HG03097 (cell line): ENCODE results near the gene RFT1.
"Not testable (repeated sequence)": the region's sequence is repeated elsewhere in the genome, so short reads cannot be mapped to it uniquely, and the experiment has no call there.

ENCODE experiments used
- ATAC-seq: cut with Tn5 transposase; IDR thresholded peaks from one replicate; pipeline ENCODE4 v1.9.1; 2021; ENCODE audit not compliant: unreplicated experiment, low FRiP score

Gene RFT1

DNA sequence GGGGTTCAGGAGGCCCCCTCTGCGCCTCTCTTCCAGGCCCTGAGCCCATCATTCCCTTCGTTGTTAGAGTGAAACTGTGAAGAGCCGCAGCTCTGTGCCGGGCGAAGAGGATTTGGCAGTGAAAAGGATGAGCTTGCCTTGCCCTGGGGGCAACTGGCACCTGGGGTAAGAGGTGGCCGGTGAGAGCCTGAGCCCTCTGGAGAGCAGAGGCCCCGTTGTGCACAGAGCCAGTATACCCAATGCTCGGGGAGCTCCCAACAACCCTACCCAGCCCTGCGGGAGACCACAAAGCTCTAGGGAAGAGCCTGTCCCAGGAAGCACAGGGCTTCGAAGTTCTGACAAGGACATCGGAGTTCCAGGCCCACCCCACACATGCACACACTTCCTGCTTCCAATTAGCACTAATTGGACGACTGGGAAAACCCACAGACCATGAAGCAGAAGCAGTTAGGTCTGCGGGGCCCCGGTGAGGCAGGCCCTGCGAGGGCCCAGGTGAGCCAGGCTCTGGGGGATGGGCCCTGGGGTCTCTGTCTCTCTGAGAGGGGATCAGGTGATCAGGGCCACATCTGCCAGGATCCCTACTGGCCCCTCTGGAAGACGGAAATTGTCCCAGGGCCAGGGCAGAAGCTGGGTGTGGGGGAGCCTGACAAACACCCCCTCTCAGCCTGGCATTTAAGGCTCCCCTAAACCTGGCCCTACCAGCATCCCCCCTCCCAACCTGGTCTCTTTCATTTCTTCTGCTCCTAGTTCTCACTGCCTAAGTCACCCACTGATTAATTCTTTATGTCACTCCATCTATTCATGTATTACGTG, 56.5 kb downstream of the RFT1 start:
- ATAC-seq: no peak

DNA sequence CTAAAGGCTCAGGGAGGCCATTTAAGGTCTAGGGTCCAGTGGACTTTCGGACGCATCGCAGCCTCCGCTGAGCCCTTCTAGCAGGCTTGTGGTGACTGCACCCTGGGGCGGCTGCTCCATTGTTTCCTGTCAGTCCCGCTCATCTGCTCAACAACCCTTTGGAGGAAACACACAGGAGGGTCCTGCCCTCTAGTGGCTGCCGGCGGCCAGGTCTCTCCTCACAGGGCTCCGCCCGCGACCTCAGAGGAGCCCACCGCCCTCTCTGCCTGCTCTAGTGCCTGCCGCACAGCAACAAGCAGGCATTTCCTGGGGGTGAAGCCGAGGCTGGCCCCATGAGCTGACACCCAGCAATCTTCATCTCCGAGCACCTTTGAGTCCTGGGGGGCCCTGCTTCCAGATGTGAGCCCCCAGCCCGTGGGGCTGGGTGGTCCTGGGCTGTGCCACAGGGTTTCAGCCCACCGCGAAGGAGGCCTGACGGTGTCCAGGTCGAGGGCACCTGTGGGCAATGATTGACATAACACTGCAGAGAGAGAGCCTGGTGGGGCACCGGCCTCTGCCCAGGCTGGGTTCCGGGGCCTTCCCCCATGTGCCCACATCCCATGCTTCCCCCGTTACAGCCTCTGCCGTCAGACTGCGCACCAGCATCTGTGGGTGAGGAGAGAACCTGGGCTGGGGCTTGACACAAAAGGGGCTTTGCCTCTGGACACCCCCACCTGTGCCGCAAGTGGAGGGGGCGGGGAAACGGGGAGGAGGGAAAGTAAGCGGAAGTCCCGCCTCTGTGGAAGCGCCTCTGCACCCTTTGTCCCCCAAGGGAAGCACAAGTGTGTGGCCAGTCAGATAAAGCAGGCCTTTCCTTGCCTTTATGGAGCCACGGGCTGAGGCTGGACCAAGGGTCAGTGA, 57.3 kb downstream of the RFT1 start:
- ATAC-seq: no peak

DNA sequence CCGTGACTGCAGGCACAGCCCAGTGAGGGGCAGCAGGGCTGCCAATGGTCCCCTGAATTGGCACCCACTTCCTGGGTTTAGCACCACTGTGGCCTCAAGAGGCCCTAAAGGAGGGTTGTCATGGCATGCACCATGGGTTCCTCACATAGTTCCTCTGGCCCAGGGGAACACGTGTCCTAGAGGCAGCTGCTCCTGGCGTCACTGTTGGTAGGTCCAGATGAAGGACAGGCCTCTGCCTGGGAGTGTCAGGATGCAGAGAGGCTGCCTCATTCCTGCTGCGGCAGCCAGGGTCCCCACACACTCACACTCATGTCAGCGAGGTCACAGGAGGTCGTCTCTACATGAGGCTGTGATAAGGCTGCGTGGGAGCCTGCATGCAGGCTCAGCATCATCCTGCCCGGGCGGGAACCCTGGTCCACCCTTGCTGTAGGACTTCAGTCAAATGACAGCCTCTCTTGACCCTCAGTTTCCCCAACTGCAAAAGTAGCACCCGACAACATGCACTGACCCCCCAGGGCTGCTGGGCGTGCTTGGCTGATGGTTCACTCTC, 58.3 kb downstream of the RFT1 start:
- no peak for ATAC-seq

DNA sequence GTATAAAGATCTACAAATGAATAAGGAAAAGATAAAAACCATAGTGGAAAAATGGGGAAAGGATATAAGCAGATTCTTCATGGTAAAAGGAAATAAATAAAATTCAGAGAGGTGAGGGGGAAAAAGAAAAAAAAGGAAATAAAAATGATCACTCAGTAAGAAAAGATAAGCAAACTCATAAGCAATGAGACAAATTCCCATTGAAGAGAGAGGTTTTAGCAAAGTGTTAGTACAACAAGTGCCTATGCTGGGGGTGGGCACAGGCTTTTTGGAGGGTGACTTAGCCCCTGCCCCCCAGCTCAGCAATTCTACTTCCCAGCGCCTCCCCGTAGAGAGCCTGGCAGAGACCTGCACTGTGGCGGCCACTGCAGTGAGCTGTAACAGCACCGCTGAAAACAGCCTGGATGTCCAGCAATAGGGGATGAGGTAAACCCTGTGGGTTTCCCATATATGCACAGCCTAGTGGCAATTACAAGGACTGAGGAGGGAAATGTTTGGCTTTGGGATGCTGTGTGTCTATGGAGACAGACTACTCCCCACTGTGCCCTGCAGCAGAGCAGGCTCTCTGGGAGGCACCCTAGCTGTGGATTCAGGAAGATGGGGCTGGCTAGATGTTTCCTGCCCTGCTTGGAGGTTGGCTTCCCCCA, 60.7 kb downstream of the RFT1 start:
- no peak for ATAC-seq

DNA sequence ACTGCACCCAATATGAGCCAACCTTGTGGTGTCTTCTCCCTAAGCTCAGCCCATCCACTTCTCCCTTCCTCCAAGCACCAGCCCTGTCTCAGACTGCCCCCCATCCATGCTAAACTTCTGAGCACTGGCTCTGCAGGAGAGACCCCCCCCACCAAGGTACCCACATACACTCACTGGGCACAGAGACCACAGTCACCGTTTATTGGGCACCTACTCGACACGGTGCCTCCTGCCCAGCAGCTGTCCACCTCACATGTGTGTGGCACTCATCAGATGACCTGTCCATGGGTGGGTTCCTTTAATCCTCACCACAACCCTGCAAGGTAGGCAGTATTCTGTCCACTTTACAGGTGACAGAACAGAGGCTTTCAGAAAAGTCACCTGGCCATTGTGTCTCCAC, 62.1 kb downstream of the RFT1 start:
- ATAC-seq: no peak

DNA sequence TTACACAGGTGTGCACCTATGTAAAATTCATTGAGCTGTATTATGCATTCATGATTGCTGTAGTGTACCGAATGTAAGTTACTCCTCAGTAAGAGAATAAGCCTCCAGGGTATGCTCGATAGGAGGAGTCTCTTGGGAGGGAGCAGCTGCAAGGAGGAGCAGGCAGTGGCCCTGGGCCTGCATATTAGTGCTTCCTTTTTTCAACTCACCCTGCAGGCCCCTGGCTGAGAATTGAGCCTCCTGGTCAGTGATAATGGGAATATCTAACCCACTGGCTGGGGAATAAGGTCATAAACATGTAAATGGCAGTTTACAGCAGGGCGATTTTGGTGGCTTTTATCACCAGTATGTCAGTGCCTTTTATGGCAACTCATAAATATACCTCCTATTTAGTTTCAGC, 62.7 kb downstream of the RFT1 start:
- no peak for ATAC-seq

DNA sequence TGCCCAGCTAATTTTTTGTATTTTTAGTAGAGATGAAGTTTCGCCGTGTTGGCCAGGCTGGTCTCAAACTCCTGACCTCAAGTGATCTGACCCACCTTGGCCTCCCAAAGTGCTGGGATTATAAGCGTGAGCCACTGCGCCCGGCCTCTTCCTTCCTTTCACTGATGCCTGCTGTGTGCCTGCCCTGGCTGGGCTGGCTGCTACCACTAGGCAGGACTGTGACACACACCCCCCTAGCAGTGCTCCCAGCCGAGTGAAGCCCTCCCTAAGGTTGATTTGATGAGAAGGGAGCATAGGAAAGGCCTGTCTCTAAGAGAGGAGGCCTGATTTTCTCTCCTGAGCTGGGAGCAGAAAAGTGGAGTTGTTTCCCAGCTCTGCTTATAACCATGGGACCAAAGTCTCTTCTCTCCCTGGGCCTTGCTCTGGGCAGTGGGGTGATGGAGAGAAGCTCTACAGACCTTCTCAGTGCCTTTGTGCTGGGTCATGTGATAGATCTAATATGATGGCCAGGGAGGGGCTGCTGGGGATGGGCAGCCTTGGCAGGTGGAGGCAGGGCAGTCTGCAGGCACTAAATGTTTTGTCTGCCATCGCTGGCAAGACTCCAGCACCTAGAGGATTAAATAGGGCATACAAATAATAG, 64.3 kb downstream of the RFT1 start:
- ATAC-seq: no peak

DNA sequence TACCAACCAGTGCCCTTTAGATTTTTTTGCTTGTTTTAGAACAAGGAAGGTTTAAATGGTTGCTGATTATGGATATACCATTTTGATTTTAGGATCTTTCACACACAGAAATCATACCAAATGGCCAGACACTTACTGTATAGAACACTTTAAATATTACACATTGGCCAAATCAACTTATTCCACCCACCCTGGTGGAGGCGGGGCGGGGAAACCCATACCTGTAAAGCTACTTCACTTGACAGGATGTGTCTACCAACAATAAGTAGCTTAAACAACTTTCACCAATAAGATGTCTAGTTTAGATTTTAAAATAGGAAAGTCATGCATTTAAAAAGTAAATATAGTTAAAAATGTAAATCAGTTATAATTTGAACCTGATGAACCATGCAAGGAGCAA, 67.3 kb downstream of the RFT1 start:
- no peak for ATAC-seq

DNA sequence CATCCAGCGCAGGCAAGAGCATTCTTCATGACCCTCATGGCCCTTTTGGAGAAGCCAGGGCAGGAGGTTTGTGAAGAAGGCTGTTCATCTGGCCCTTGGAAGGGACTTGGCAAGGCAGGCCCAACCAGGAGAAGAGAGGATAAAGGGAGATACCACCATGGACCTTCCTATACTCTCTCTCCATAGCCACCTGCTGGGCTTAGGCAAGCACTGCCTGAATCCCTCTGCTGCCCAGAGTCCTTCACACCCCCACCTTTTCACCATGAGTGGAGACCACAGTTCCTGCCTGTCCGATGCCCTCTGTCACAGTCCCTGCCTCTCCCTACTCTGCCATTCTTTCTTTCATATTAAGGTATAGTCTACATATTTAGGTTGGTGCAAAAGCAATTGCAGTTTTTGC, 73.8 kb downstream of the RFT1 start:
- no peak for ATAC-seq

DNA sequence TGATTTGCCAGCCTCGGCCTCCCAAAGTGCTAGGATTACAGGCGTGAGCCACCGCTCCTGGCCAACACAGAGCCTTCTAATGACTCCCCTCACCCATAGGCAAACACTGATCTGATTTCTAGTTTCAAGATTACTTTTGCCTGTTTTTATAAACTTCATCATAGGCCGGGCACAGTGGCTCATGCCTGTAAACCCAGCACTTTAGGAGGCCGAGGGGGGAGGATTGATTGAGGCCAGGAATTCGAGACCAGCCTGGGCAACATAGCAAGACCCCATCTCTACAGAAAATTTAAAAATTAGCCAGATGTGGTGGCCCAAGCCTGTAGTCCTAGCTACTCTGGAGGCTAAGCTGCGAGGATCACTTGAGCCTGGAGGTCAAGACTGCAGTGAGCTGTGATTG, 76.0 kb downstream of the RFT1 start:
- not testable (repeated sequence) for ATAC-seq

DNA sequence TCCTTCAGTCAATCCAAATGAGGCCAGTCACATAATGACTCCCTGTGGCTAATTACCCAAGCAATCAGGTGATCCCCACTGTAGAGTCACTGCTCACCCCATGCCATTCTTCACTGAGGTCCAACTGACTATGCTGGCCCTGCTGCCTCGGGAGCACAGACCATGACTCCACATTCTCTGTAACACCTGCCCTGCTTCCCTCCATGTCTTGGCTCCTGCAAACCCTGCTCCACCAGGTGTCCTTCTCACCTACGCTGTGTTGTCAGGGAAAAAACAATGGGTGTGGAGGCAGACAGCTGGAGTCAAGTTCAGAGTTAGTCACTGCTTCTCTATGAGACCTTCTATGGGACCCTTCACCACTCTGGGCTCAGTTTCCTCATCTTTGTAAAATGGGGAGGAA, 78.3 kb downstream of the RFT1 start:
- ATAC-seq: no peak

DNA sequence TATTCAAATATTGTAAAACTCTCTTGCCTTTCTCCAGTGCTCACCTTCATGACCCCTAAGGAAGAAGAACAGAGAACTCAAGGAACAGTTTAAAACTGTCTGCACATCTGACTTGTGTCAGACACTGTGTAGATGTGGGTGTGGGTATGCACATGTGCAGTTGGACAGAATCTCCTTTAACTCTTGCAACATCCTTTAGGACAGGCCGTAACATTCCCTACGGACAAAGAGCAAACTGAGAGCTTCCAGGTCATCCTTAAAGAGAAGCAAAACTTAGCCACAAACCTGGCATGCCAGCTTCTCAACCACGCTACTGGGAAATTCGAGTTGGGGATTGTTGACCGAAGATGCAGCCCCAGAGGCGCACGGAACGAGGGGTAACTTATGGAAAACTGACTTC, 80.2 kb downstream of the RFT1 start:
- no peak for ATAC-seq

DNA sequence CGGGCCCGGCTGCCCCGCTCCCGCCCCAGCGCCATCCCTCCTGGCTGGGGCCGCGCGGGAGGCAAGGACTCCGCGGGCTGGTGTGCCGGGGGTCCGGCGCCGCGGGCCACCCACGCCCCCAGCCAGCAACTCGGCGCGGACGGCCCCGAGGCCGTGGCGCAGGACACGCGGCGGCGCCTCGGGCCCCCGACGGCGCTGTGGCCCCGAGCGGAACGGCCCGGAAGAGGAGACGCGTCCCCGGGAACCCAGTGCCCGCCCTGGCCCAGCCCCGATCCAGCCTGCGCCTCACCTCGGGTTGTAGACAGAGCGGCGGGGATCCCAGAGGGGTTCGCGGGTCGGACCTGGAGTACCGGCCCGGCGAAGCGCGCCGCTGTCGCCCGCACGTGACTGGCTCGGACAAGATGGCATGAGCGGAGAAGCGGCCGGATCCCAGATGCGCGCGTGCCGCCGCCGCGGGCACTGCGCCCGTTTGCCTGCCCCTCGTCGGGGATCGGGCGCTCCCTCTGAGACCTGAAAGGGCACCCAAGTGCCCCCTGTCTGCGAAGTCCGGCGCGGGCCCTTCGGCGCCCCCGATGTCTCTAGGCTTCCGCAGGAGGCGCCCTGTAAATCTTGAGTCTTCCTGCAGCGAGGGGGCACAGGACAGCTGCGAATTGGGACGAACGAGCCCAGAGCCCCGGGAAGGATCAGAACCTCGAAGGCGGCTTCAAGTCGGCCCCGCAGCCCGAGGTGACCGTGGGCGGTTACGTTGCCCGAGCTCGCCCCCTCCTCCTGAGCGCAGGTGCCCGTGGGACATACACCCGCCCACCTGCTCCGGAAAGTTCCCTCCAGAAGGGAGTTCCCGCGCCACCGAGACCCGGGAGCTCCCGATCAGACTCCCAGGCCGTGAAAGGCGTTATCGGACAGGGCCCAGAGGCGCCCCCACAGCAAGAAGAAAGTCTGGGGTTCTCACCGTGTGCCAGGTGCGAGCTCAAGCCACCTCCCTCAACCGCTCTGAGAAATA, 83.8 kb downstream of the RFT1 start:
- ATAC-seq: peak; percentile 30

DNA sequence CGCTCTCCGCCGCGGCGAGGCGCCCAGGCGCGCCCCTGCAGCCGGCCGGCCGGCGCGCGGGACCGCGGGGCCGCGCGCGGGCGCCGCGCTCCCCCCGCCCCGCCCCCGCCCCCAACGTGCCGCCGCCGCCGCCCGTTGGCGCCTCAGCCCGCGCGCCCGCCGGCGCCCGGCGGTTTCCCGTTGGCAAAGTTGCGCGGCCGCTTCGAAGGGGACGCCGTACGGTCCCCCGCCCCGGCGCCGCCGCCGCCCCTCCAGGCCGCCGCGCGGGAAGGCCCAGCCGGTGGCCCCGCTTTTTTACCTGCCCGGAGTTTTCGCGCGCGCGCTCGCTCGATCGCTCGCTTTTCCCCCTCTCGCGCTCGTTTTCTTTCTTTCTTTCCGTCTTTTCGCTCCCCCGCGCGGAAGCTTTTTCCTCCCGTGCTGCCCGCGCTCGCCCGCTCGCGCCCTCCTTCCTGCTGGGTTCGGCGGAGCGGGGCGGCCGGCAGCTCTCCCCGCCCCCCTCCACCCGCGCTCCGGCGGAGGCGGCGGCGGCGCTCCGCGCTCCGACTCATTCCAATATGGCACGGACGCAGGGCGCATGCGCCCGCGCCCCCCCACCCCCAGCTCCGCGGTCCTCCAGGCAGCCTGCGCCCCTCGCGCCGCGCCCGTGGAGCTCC, 84.6 kb downstream of the RFT1 start, which contains the start of gene SFMBT1:
Gene SFMBT1, minus strand, starts transcription at position 556 of the 653 bp plus-strand sequence. CDS start 76,945 bp downstream, outside the sequence.
- peak; percentile 35 for ATAC-seq

DNA sequence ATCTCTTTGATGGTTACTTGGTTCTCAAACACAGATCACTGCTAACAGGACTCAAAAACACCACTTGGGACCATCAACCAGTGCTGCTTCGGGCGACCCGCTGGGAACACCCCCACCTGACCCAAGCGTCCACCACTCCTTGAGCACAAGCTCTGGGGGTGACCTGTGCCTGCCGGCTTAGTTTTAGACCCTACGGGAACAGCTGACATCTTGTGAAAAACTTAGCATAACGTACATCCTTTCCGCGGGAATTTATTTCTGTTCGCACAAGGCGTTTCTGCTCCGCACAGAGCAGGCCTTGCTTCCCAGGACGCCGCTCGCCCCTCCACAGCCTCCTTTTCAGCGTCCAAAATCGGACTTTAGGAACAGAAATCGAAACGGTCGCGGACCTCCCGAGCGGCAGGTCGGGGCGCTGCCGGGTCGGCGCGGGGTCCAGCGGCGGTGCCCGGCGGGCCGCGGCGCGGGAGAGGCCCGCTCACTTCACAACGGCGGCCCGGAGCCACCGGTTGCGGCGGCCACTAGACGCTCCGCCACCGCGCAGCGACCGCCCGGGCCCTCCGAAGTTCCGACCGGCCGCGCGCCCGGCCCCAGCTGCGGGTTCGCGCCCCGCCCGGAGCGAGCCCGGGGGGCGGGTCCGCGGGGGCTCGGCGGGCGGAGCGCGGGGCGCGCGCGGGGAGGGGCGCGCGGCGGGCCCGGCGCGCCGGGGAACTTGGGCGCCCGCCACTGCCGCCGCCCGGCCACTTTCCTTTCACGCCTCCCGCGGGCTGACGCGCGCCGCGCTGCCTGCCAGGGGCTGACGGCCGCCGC, 85.3 kb downstream of the RFT1 start:
- ATAC-seq: peak; percentile 40

DNA sequence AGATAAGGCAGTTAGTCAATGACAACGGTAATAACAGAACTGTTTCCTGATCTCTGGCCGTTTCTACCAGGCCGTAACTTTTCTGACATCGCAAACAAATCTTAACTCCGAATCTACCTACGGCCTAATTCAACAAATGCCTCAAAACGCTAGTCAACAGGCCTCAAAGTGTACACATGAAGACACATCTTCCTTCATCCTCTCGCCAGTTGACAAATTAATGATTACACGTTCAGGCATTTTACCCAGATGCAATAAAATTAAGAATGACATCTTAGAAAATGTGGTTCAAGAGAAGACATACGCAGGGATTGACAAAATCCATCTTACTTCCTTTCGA, 85.9 kb downstream of the RFT1 start:
- ATAC-seq: no peak

DNA sequence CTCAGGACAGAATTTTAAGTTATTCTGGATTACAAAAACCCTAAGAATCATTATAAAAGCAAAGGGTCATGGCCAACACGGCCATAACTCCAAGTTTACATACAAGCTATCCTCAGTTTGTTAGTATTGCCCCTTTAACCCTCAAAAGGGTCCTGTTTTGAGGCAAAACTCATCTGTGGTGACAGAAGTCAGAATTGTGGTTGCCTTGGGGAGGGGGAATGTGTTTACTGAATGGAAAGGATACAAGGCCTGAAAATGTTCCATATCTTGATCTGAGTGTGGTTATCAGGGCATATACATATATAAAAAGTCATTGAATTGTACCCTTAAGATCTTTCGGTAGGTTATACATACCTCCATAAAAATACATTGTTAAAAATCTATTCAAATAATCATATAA, 86.5 kb downstream of the RFT1 start:
- ATAC-seq: no peak

DNA sequence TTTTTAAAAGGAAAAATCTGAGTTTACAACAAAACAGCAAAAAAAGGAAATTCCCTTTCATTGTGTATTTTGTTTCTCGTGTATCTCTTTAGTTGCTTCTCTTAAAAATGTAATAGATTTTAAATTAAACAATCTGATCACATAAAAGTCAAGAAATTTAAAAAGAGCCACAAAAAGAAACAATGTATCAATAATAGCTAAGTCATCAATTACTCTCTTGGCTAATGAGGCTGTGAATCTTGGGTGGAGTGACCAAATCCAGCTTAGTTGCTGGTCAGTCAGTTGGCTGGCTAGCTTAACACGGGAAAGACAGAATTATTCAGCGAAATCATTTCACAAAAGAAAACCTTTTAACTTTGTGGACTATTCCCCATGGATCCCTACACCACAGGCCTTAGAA, 87.6 kb downstream of the RFT1 start:
- no peak for ATAC-seq
